SK-N-SH (cell line): ENCODE measurements around the gene MYLK2. TPM values are rescaled to one million over a fixed set of nuclear protein-coding genes. Genes with fewer than 3 reads are reported as not detected.

Source experiments
- CTCF ChIA-PET: fragments of 300-600, 350-600 bp; formaldehyde crosslinking; extraction: SDS; loops from one replicate; lab custom pipeline; 2021; lab: Yijun Ruan, JAX
- POLR2A ChIA-PET: fragments of 350-600 bp; sonication (Branson Sonifier 250); formaldehyde crosslinking; extraction: SDS; loops from one replicate; lab custom pipeline; 2020; ENCODE audit warnings: antibody characterized with exemption, inconsistent platforms; lab: Yijun Ruan, JAX
- DNase-seq: peaks from one replicate; pipeline ENCODE4 v3.0.0; 2012
- H2AFZ ChIP-seq: fragments of 200-600 bp; sonication (generic); 2 replicates; pipeline ENCODE4 v1.8.1; 2016; ENCODE audit warnings: antibody characterized with exemption, mild to moderate bottlenecking, low read depth
- H3F3A ChIP-seq: fragments of 200-600 bp; sonication (generic); replicated peaks from 2 replicates; pipeline ENCODE3; 2016; ENCODE audit warnings: antibody characterized with exemption, mild to moderate bottlenecking; ENCODE audit not compliant: insufficient read depth
- H3K27ac ChIP-seq, 2 experiments: fragments of 200-500 bp in 1 of 2; fragments of 200-600 bp in 1 of 2; sonication (Bioruptor generic) in 1 of 2; sonication (generic), shearing (Covaris generic) in 1 of 2; 2 replicates each; pipeline versions ENCODE4 v1.5.1 to v1.6.1; 2014 to 2016; ENCODE audit warnings: low read depth in 2 of 2, inconsistent platforms in 1 of 2, low read length in 1 of 2, mild to moderate bottlenecking in 1 of 2, mixed read lengths in 1 of 2
- H3K27me3 ChIP-seq: fragments of 200-600 bp; sonication (generic), shearing (Covaris generic); 2 replicates; pipeline ENCODE4 v1.6.1; 2016; ENCODE audit warnings: mixed run types; ENCODE audit not compliant: insufficient read depth
- H3K36me3 ChIP-seq, 2 experiments: fragments of 200-500 bp in 1 of 2; fragments of 200-600 bp in 1 of 2; sonication (Bioruptor generic) in 1 of 2; sonication (generic) in 1 of 2; replicated peaks in 1 of 2; 2 replicates each; pipeline versions ENCODE3 to v1.5.1; 2014 to 2016; ENCODE audit warnings: low read length in 1 of 2, mild to moderate bottlenecking in 1 of 2; ENCODE audit not compliant: insufficient read depth in 2 of 2, control insufficient read depth in 1 of 2
- H3K4me1 ChIP-seq, 2 experiments: fragments of 200-500 bp in 1 of 2; fragments of 200-600 bp in 1 of 2; sonication (Bioruptor generic) in 1 of 2; sonication (generic), shearing (Covaris generic) in 1 of 2; 2 replicates each; pipeline versions ENCODE4 v1.5.1 to v1.6.1; 2014 to 2016; ENCODE audit warnings: low read depth in 1 of 2, low read length in 1 of 2, mixed run types in 1 of 2; ENCODE audit not compliant: insufficient read depth in 2 of 2, control insufficient read depth in 1 of 2
- H3K4me2 ChIP-seq: fragments of 200-600 bp; sonication (generic), shearing (Covaris generic); 2 replicates; pipeline ENCODE4 v1.6.1; 2017; ENCODE audit warnings: mixed run types
- H3K4me3 ChIP-seq, 2 experiments: fragments of 200-500 bp in 1 of 2; fragments of 200-600 bp in 1 of 2; sonication (Bioruptor generic) in 1 of 2; sonication (generic), shearing (Covaris generic) in 1 of 2; 2 replicates each; pipeline versions ENCODE4 v1.5.1 to v1.8.1; 2014 to 2016; ENCODE audit warnings: low read depth in 2 of 2, inconsistent platforms in 1 of 2, low read length in 1 of 2, mild to moderate bottlenecking in 1 of 2, mixed read lengths in 1 of 2, moderate library complexity in 1 of 2
- H3K79me2 ChIP-seq: fragments of 200-600 bp; sonication (generic); 2 replicates; pipeline ENCODE4 v1.8.1; 2017; ENCODE audit warnings: mild to moderate bottlenecking; ENCODE audit not compliant: insufficient read depth
- H3K9ac ChIP-seq: fragments of 200-600 bp; sonication (generic); 2 replicates; pipeline ENCODE4 v1.6.1; 2017; ENCODE audit warnings: mixed run types
- H3K9me2 ChIP-seq: fragments of 200-600 bp; sonication (generic); 2 replicates; pipeline ENCODE4 v1.6.1; 2017; ENCODE audit warnings: mixed run types
- H3K9me3 ChIP-seq: fragments of 200-600 bp; sonication (generic); 2 replicates; pipeline ENCODE4 v1.6.1; 2017; ENCODE audit warnings: mixed run types, mild to moderate bottlenecking, moderate library complexity
- H4K20me1 ChIP-seq: fragments of 200-600 bp; sonication (generic); 2 replicates; pipeline ENCODE4 v1.6.1; 2017; ENCODE audit warnings: mild to moderate bottlenecking, mixed run types; ENCODE audit not compliant: insufficient read depth
- FOSL2 ChIP-seq: IDR thresholded peaks from 2 replicates; pipeline ENCODE4 v1.4.0; 2012; ENCODE audit warnings: low read depth, mild to moderate bottlenecking, moderate library complexity, borderline replicate concordance
- GATA2 ChIP-seq: sonication (generic); formaldehyde crosslinking; IDR thresholded peaks from 2 replicates; pipeline ENCODE4 v1.5.0; 2020; ENCODE audit warnings: mild to moderate bottlenecking, missing genetic modification reagents
- MXI1 ChIP-seq: IDR thresholded peaks from 2 replicates; pipeline ENCODE4 v1.6.1; 2012; ENCODE audit warnings: mild to moderate bottlenecking, low read depth, low read length, improper control_type of control experiment
- NFIC ChIP-seq: IDR thresholded peaks from 2 replicates; pipeline ENCODE4 v1.4.0; 2012; ENCODE audit warnings: borderline replicate concordance
- REST ChIP-seq: IDR thresholded peaks from 2 replicates; pipeline ENCODE4 v1.6.1; 2012; ENCODE audit warnings: mild to moderate bottlenecking, low read depth, low read length, moderate library complexity
- RXRA ChIP-seq: IDR thresholded peaks from 2 replicates; pipeline ENCODE4 v1.4.0; 2012; ENCODE audit warnings: low read depth, mild to moderate bottlenecking, borderline replicate concordance
- TAF1 ChIP-seq: IDR thresholded peaks from 2 replicates; pipeline ENCODE4 v1.6.1; 2012; ENCODE audit warnings: low read depth, mild to moderate bottlenecking, low read length, moderate library complexity, borderline replicate concordance
- TEAD4 ChIP-seq: IDR thresholded peaks from 2 replicates; pipeline ENCODE4 v1.4.0; 2012; ENCODE audit warnings: mild to moderate bottlenecking, borderline replicate concordance; ENCODE audit not compliant: insufficient read depth
- YY1 ChIP-seq: IDR thresholded peaks from 2 replicates; pipeline ENCODE4 v1.4.0; 2012; ENCODE audit warnings: low read depth, mild to moderate bottlenecking
- ZBTB33 ChIP-seq: IDR thresholded peaks from 2 replicates; pipeline ENCODE4 v1.4.0; 2012; ENCODE audit warnings: low read depth, borderline replicate concordance
- WGBS: methylation state at CpG from one replicate; pipeline ENCODE4 v1.1.6; 2017; ENCODE audit warnings: low lambda C conversion rate; 5-methylcytosine and 5-hydroxymethylcytosine counted together
- polyA plus RNA-seq, 3 experiments: library from polyadenylated mRNA; depleted of rRNA; stranded (reverse); fragments of >200 nt; gene quantifications; 2 replicates each; pipeline ENCODE4 v1.2.3, GENCODE V29; 2012
- TF ChIP-seq, protein P1 (sequence below): IDR thresholded peaks from 2 replicates; pipeline ENCODE4; 2012

Gene MYLK2
- polyA plus RNA-seq, 1 of the 3 experiments (the other 2 are of a cell fraction): 0.21 TPM

GRCh38 chr20:31831211-31831610 is 12.1 kb downstream of the MYLK2 start:
- WGBS: 91% methylated on average over 6 of the region's 6 CpGs
- no peak for TF ChIP-seq NFIC
- TF ChIP-seq TAF1: no peak
- no peak for TF ChIP-seq MXI1
- no peak for TF ChIP-seq REST
- TF ChIP-seq GATA2: no peak
- TF ChIP-seq RXRA: no peak
- TF ChIP-seq ZBTB33: no peak
- TF ChIP-seq TEAD4: no peak
- no peak for TF ChIP-seq FOSL2
- no peak for TF ChIP-seq YY1
- TF ChIP-seq, protein P1, sequence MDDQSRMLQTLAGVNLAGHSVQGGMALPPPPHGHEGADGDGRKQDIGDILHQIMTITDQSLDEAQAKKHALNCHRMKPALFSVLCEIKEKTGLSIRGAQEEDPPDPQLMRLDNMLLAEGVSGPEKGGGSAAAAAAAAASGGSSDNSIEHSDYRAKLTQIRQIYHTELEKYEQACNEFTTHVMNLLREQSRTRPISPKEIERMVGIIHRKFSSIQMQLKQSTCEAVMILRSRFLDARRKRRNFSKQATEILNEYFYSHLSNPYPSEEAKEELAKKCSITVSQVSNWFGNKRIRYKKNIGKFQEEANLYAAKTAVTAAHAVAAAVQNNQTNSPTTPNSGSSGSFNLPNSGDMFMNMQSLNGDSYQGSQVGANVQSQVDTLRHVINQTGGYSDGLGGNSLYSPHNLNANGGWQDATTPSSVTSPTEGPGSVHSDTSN: no peak
- H3F3A ChIP-seq: peaks cover 9% of the 10 kb centered on the region
- H4K20me1 ChIP-seq: no peaks in the 10 kb centered on the region
- no peaks in the 10 kb centered on the region for H3K9me3 ChIP-seq
- H2AFZ ChIP-seq: no peak overlapping the region
- peaks cover 8 to 21% of the 10 kb centered on the region in 2 experiments; a peak in 3 of 4 replicates for H3K4me1 ChIP-seq
- no peak overlapping the region for H3K4me3 ChIP-seq
- H3K79me2 ChIP-seq: no peaks in the 10 kb centered on the region
- H3K9me2 ChIP-seq: no peaks in the 10 kb centered on the region
- H3K4me2 ChIP-seq: no peak overlapping the region
- no peak overlapping the region for H3K9ac ChIP-seq
- peak; percentile 9 for DNase-seq
- no peaks in the 10 kb centered on the region for H3K27me3 ChIP-seq
- no peak overlapping the region for H3K27ac ChIP-seq
- CTCF ChIA-PET: interaction anchor here (1.8 to 15.5 kb wide), 4 partner anchors 7 to 107 kb away, joined by 5 to 174 read pairs (median 44); partner anchors contain the start of gene FOXS1
- POLR2A ChIA-PET: no interaction called here
- no peaks in the 10 kb centered on the region for H3K36me3 ChIP-seq
